ENCODE results near the gene PITPNM2.

Gene PITPNM2

GRCh38 chr12:123187637-123188036 lies 36.7 kb upstream of the PITPNM2 start:
- H3K4me2 ChIP-seq (ENCODE audit: low read length): no peak overlapping the region
- H3K4me1 ChIP-seq (ENCODE audit: control insufficient read depth, low read length): no peaks in the 10 kb centered on the region
- H3K9me2 ChIP-seq (replicated peaks; ENCODE audit: control insufficient read depth, low read length): no peaks in the 10 kb centered on the region
- no peak overlapping the region for H3K4me3 ChIP-seq (ENCODE audit: low read length)
- TF ChIP-seq CTCF (IDR thresholded peaks at IDR 0.05; ENCODE audit: low read depth, low read length, poor library complexity, severe bottlenecking) (no peak), EZH2phosphoT487 (IDR thresholded peaks at IDR 0.05; ENCODE audit: borderline replicate concordance, low read length) (no peak)
- H3K27ac ChIP-seq (ENCODE audit: low read depth, low read length): no peak overlapping the region
- peaks cover 52% of the 10 kb centered on the region for H3K36me3 ChIP-seq (ENCODE audit: control insufficient read depth, low read length)
- H3F3A ChIP-seq (ENCODE audit: control insufficient read depth, insufficient read depth): 0 out of 2 replicates have a peak, but pooled peaks cover 3% of the 10 kb centered on the region
- no peaks in the 10 kb centered on the region for H3K9me3 ChIP-seq (ENCODE audit: control insufficient read depth, insufficient read depth, low read length)
- no peaks in the 10 kb centered on the region for H4K20me1 ChIP-seq (ENCODE audit: control insufficient read depth, insufficient read depth, low read depth, low read length)
- no peaks in the 10 kb centered on the region for H3K27me3 ChIP-seq (ENCODE audit: control insufficient read depth, low read length)
- no peaks in the 10 kb centered on the region for H3K79me2 ChIP-seq (ENCODE audit: control insufficient read depth, low read length)

- Histone ChIP-seq H4K20me1 (ENCODE audit: control insufficient read depth, insufficient read depth, low read depth, low read length) (no peaks in the 10 kb centered on the region), H3K9me2 (replicated peaks; ENCODE audit: control insufficient read depth, low read length) (no peaks in the 10 kb centered on the region), H3K4me1 (ENCODE audit: control insufficient read depth, low read length) (no peaks in the 10 kb centered on the region), H3K36me3 (ENCODE audit: control insufficient read depth, low read length) (peaks cover 58% of the 10 kb centered on the region), H3K27me3 (ENCODE audit: control insufficient read depth, low read length) (no peaks in the 10 kb centered on the region), H3K9me3 (ENCODE audit: control insufficient read depth, insufficient read depth, low read length) (no peaks in the 10 kb centered on the region), H3K4me3 (ENCODE audit: low read length) (no peak overlapping the region), H3K27ac (ENCODE audit: low read depth, low read length) (no peak overlapping the region), H3K79me2 (ENCODE audit: control insufficient read depth, low read length) (no peaks in the 10 kb centered on the region), H3F3A (ENCODE audit: control insufficient read depth, insufficient read depth) (no peaks in the 10 kb centered on the region), H3K4me2 (ENCODE audit: low read length) (no peak overlapping the region)
- TF ChIP-seq CTCF (IDR thresholded peaks at IDR 0.05; ENCODE audit: low read depth, low read length, poor library complexity, severe bottlenecking): no peak
- TF ChIP-seq EZH2phosphoT487 (IDR thresholded peaks at IDR 0.05; ENCODE audit: borderline replicate concordance, low read length): no peak
Observed at GRCh38 chr12:123180171-123180570, 29.3 kb upstream of the PITPNM2 start.

GRCh38 chr12:123171967-123172366 lies 21.1 kb upstream of the PITPNM2 start:
- Histone ChIP-seq H3F3A (ENCODE audit: control insufficient read depth, insufficient read depth) (no peaks in the 10 kb centered on the region), H3K9me3 (ENCODE audit: control insufficient read depth, insufficient read depth, low read length) (no peaks in the 10 kb centered on the region), H3K36me3 (ENCODE audit: control insufficient read depth, low read length) (peaks cover 33% of the 10 kb centered on the region), H3K4me3 (ENCODE audit: low read length) (no peak overlapping the region), H4K20me1 (ENCODE audit: control insufficient read depth, insufficient read depth, low read depth, low read length) (no peaks in the 10 kb centered on the region), H3K4me1 (ENCODE audit: control insufficient read depth, low read length) (no peaks in the 10 kb centered on the region), H3K9me2 (replicated peaks; ENCODE audit: control insufficient read depth, low read length) (no peaks in the 10 kb centered on the region), H3K79me2 (ENCODE audit: control insufficient read depth, low read length) (no peaks in the 10 kb centered on the region), H3K4me2 (ENCODE audit: low read length) (no peak overlapping the region), H3K27ac (ENCODE audit: low read depth, low read length) (no peak overlapping the region), H3K27me3 (ENCODE audit: control insufficient read depth, low read length) (no peaks in the 10 kb centered on the region)
- TF ChIP-seq EZH2phosphoT487 (IDR thresholded peaks at IDR 0.05; ENCODE audit: borderline replicate concordance, low read length) (no peak), CTCF (IDR thresholded peaks at IDR 0.05; ENCODE audit: low read depth, low read length, poor library complexity, severe bottlenecking) (no peak)

Data from DOHH2 (cell line).